NCI-H510A treated with DMSO at 0.1 percent for 48 hours (cell line): Measurements from ENCODE around the gene MVK.

Experiments used
- DNase-seq: peaks from one replicate; lab custom pipeline; 2025; lab: John Stamatoyannopoulos, UW

The MVK gene

DNA sequence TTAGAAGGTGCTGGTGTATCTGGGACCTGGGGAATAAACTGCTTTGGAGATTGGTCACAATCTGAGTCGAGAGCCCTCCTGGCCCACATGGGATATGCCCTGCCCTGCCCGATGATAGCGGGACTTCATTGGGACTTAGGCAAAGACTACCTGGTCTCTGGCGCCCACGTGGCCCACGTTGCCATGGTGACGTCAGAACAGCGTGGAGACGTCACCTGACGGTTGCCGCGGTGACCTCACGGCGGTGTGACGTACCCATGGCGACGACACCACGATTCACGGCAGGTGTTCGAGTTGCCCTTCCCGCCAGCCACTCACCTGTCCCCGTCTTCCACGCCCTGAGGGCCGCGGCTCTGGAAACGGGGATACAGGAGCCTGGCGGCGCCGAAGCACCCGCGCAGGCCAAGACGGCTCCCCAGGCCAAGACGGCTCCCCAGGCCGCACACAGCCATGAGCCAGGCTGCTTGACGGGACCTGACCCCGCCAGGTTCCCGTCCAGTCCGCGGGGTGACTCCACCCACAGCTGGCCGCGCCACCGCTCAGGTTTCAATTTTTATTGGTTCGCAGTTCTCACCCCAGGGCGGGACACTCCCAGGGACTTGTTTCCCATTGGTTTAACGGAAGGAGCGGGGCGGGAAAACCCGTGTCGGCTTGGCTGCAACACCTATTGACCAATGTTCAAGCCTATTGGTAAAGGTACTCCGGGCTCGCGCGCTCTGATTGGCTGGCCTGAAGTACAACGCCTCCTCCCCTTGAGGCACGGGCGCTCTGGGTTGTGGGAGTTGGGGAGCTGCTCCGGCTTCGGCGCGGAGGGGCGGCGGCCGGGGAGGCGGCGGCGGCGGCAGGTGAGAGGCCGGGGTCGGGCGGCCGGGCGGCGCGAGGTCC lies at the start of gene MVK, which contains the start of gene MMAB:
MVK (plus strand) TSS at position 766 of the 885 bp plus-strand sequence. CDS start 1,029 bp downstream, outside the sequence.
MMAB (minus strand) TSS at position 476 of the 885 bp plus-strand sequence; CDS start at position 452, 24 bp downstream.
- peak; percentile 98 for DNase-seq

DNA sequence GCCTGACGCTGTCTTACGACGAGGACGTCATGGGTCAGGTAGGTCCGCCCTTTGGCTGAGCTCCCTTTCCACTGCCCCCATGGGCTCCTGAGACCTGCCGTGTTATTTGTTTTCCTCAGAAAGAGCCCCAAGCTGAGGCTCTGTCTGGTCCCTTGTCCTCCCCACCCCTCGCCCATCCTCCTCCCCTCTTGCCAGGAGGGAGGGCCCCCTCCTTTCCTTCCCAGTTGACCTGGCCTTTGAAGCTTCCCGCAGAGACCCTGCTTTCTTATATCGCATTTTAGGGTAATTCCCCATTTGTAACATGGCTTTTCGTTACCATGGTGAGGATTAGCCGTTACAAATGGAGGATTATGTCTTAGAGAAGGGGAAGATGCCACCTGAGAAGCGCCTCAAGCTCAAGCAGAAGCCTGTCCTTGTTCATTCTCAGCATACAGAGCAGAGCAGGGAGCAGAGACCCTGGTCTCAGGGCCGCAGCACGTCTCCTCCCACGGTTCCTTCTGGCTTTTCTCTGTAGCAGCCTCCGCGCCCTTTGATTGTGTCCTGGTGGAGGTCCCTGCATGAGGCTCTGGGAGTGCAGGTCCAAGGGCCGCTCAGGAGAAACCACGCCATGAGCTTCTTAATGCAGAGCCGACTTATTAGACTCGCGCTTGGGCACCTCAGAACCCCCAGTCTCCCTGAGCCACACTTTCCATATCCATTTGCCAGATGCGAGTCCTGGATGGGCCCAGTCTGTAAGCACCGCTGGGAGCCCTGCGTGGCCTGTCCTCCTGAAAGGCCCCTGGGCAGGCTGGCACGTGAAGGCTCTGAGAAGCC lies 48.9 kb upstream of the MVK start:
- no peak for DNase-seq

DNA sequence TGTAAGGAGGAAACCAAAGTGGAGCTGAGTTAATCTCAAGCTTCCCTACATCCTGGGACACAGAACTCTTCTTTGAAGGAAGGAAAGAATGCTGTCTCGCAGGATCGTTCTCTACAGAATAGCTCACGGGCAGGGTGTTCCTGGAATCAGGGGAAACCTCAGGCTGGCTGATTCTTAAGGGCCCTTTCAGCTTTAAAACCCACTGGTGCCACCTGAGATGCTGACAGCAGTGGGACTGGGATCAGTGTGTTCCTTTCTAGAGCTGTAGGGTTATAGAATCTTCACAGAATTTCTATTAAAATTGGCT lies 48.4 kb upstream of the MVK start:
- DNase-seq, result no peak

DNA sequence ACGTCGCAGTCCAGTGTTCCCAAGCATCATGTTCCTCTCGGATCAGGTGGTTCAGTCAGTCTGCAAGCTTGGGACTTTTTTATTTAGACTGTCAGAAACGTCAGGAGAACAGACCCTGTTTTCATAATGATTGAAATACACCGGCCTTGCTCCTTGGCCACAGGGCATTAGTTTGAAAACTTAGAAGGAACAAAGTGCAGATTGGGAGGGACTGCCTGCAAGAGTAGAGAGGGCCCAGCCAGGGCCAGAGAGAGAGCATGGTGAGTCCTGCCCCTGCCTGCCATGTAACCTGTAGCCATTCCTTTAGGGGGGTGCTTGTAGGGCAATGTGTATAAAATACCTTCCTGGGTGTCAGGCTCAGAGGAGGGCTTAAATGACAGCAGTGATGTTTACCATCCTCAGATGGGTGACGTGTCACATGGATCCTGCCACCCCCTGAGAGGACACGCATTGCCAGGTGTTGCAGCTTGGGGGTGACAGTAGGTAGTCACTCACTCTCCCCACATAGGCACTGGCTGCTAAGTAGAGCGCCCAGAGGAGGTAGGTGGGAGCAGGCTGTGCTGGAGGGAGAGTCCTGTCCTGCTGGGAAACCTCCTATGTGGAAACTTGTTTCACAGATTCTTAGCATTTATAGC lies 46.0 kb upstream of the MVK start:
- no peak for DNase-seq

DNA sequence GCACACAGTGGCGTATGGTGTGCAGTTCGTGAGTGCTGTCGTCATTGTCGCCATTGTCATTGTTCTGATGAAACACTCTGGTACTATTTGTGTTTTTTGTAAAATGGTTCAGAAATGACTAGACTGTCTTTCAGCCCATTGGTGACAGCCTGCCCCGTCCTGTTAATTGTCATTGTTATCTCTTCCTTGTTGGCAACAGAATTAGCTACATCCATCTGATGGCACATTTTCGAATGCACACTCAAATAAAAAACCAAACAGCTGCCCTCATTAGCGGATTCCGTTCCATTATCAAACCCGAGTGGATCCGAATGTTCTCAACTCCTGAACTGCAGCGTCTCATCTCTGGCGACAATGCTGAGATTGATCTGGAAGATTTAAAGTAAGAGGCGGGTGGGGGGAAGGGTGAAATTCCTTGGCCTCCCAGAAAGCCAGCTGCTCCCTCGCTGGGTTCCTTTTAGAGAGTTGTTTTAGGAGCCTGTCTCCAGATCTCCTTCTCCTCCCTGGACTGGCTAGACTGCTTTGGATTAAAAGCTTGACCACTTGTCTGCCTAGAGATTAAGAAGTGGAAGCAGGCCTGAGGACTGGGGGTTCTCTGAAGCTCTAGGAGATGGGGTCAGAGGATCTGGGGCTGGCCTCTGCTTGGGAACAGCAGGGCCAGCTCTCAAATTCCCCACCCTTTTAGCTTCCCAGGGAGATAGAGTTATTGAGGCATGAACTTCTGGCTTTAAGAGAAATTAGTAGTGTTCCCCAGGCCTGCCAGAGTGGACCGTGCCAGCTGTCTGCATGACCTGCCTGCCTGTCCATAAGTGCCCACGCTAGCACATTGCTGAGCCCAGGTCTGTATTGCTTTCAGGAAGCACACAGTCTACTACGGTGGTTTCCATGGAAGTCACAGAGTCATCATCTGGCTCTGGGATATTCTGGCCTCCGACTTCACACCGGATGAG lies 43.6 kb upstream of the MVK start:
- DNase-seq, result no peak

DNA sequence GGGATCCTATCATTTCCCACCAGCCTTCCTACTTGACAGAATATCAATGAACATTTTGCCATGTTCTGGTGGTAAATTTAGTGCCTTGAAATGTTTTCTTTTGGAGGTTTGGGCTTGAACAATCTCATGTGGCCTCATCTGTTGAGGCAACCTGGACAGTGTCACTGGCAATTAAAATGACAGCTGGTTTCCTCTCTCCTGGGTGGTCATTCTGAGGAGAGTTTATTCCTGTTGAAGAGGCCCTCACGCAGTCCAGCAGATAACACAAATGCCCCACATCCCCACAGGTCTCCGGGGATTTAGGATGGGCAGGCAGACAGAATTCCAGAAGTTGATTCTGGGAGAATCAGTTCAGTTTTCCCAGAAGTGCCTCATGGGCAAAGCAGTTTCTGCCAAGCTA lies 42.2 kb upstream of the MVK start:
- no peak for DNase-seq

DNA sequence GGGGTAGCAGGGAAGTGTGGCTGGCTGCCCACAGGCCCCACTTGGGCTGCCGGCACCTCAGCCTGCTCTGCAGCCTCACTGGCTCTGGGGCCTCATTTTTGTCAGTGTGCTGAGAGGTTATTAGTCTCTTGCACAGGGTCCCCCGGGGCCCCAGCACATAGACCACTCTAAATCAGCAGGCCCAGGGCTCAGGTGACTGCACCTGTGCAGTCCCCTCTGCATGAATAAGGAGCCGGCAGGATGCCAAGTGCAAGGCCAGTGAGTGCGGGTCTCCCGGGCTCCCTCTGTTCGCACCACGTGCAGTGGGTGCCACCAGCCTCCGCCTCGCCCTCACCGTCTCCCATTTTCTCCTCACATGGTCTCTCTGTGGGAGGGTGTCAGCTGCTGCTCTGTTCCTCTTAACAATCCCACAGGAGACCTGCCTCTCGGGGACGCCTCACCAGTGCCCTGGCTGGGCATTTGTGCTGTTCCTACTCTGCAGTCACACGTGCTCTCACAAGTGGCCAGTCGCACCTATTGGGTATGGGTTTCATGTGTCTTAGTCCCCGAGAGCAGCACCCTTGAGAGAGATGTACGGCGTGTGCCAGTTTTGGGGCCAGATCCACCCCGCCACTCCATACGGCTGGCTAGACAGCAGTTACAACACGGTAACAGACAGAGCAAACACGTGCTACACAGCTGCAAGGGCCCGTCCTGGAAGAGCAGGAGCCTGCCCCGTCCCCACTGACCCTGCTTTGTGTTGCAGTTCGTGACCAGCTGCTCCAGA lies 40.7 kb upstream of the MVK start:
- no peak for DNase-seq

DNA sequence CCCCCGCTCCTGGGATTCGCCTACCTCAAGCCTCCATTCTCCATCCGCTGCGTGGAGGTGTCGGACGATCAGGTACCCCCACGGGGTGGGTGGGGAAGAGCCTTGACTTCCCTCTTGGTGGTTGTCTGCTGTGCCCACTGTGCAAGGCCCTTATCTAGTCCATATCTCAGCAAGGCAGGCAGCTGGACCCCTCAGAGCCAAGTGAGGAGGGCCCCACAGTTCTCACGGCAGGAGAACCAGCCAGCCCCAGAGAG lies 40.2 kb upstream of the MVK start:
- DNase-seq, result no peak

DNA sequence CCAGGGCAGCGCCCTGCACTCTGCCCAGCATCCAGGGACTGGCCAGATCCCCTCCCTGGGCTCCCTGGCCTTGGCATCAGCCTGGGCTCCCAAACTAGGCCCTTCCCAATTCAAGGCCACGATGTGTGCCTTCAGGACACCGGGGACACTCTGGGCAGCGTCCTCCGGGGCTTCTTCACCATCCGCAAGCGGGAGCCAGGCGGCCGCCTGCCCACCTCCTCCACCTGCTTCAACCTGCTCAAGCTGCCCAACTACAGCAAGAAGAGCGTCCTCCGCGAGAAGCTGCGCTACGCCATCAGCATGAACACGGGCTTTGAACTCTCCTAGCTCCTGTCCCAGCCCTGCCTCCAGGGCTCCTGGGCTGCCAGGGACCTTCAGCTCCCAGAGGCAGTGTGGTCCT lies 39.1 kb upstream of the MVK start:
- no peak for DNase-seq

DNA sequence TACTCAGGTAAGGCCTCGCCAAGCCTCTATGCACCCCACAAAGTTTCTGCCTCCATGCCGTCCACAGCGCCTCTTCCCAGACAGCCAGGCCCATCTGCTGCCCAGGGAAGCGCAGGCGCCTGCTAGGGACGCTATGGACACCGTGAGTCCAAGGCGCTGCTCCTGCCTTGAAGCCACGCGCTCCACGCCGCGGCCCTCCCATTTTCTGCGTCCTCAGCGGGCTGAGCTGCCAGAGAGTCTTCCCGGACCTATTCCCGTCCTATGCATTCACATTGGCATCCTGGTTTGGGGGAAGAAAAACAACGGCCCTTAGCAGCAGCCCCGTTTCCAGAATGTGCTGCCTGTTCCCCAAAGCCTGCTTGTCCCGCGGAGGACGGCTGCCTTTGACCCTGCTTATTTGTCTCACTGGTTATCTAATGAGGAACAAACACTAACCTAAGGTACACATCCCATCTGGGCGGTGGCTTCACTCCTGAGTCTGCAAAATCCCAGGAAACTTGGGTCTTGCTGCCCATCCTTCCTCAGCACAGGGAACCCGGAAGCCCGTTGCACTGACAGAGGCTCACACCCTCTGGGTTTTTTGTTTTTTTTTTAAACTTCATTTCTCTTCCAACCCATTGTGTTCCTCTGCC lies 38.2 kb upstream of the MVK start:
- DNase-seq, result no peak

DNA sequence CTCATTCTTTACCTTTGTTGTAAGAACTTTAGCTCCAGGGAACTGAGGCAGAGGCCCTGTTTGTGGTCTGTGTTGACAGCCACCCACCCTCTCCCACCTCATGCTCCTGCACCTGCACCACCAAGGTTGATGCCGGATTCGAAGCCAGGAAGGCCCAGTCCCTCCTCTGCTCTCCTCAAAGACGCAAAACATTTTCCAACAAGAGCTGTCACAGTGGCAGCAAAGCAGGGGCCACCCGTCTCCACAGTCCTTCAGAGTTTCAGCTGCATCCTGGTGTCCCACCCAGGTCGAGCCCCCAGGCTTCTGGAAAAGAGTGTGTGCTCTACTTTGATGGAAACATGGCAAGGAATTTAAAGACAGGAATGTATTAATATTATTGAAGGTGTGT lies 37.7 kb upstream of the MVK start:
- no peak for DNase-seq

DNA sequence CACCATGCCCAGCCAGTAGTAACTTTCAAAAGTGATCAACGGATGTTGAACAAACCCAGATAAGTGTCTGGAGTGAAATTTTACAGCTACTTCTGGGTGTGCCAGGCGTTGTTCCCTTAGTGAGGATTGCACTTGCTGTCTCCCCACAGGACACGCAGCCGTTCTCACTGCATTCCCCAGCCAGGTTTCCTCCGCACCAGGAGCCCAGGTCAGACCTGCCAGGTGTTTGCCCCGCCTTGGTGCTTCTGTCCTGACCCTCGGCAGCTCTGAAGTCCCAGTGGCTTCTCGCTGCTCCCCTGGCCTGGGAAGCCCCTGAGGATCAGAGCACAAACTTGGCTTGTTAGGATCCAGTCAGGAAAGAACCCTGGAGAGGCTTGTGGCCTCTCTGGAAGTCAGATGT lies 36.5 kb upstream of the MVK start:
- DNase-seq, result no peak

DNA sequence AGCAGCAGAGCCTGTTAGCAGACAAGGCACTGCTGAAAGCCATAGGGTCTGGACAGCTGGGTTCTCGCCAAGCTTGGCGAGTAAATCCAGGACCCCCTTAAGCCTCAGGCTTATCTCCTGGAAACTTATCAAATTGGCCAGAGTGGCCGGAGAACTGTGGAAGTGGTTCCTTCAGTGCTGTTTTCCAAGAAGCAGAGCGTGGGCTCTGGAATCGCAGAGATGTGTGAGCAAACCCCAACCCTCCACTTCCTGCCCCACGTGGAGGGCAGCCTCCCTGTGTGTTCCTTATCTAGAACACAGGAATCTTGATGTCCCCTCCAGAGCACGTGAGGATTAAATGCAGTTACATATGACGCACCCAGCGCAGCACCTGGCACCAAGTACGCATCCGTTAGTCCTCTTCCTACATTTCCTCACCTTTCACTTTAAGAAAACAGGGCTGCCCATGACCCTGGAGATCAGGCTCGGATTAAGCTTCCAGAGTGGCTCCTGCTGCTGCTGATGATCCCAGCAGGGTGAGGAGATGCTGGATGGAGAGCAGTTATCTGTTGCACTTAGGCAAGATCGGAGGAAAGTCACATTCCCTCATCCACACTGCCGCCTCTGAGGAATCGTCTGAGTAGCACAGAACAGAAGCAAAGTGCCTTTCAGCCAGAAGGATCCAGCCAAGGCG lies 35.3 kb upstream of the MVK start:
- DNase-seq, result no peak

DNA sequence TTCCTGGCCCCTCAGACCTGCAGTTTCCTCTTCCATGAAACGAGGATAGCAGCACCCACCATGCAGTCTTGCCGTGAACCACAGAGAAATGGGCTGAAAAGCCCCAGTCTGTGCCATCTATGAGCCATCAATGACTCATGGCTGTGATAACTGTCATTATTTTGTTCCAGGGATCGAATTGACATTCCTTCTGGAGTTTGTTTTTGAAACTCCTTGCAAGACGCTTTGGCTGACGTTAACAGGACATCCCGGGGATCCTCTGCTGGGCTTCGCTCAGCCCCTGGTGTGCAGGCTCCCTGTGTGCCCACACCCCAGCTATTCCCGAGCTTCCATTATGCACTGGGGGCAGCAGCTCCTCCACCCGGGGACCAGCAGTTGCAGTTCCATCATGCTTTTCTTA lies 34.1 kb upstream of the MVK start:
- no peak for DNase-seq

DNA sequence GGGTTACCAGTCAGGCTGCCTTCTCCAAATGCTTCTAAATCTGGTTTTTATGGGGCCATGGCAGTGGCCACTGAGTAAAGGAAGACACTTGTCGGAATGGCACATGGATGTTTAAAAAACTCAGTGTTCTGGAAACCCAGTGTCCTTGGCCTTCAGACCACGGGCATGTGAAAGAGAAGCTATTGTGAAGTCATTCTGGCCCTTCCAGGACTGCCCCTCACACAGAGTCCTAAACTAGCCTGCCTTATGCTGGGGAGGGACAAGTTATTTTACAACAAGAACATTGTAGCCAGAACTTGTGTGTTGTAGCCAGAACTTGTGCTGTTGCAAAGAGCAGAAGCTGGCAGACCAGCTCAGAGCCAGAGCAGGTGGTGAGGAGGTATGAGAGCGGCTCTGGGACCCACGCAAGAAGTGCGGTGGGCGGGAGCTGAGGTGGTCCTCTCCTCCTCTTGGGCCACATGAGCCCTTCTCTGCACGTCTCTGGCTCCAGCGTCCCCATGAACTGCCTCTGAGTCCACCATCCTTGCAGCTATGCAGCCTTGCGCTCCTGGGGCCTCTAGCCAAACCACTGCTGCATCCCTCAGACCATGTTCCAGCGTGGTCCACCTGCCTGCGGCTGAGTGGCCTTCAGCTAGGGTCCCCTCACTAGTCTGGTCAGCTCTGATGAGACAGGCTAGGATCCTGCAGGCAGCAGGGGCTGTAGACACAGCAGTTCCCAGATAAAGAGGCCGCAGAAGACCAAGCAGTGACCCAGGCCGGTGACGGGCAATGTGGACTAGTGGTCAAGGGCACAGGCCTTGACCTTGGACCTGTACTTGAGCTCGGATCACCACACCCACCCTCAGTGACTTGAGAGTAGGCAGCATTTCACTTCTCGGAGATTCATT lies 32.8 kb upstream of the MVK start:
- DNase-seq, result no peak

DNA sequence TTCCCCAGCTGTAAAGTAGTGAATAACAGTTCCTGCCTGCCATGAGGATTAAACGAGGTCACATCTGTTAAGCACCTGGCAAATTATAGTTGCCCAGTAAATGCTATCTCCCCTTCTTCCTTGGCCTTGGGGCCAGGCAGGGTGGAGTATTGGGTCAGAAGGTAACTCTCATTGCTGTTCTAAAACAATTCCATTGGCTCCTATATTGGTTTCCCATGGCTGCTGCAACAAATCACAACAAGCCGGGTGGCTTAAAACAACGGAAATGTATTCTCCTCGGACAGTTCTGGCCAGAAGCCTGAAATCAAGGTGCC lies 32.2 kb upstream of the MVK start:
- no peak for DNase-seq

DNA sequence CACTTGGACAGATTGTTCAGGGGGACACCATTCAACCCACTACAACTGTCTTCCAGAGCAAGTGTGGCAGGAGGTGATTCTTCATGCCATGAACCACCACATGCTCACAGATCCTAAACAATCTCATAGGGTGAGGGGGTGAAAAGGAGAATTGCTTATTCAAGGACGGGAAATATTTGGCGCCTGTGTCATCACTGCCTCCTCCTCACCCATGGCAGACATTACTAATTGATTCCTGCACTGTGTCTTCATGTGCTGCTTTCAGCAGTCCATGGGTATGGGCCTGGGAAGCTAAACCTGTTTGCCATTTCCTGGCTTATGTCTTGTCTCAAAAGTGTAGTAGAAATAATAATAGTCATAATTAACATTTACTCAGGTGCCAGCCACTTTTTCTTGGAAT lies 31.6 kb upstream of the MVK start:
- no peak for DNase-seq

DNA sequence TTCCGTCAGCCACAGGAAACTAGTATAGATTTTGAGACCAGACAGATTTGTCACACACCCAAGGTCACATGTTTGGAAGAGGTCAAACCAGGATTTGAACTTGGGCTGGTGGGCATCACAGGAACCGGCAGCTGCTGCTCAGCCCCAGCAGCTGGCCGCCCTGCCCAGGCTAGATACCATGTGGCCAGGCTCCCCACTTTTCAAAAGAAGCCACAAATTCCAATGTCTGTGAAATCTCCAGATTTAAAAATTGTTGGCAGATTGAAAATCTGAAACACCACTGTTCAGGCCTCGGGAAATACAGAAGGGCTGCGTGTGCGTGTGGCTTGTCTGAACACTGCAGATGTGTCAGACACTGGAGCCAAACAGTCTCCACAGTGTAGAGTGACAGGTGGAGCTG lies 30.7 kb upstream of the MVK start:
- DNase-seq, result no peak

DNA sequence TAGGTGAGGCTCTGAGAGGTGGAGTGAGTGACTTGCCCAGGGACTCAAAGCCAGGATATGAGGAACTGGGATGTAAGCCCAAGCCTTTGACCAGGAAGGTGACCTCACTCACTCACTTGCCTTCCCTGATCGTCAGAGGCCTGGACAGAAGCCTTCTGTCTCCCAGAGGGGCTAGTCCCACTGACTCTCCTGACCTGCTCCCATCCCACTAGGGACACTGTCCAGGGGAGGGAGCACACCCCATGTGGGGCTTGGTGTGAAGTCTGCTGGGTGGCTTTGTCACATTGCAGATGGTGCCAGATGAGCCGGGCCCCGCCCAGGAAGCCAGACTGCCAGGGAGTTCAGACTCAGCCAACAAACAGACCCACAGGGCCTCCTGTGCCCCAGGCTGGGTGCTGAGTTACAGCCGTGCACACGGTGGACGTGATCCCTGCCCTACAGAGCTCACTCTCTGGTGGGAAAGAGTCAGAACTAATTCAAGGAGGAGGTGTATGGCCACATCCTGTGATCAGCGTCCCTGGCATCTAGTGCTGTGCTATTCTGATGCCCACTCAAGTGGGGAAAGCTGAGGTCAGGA lies 28.6 kb upstream of the MVK start:
- DNase-seq, result no peak
